NCI-H524 treated with DMSO at 0.1 percent for 48 hours (cell line): Measurements from ENCODE around the gene GALNT12.

Experiments
- DNase-seq: peaks from one replicate; lab custom pipeline; 2025; lab: John Stamatoyannopoulos, UW

GALNT12 gene

GRCh38 chr9:98861781-98862504 is 54.5 kb downstream of the GALNT12 start:
- no peak for DNase-seq

GRCh38 chr9:98862936-98863335 is 55.5 kb downstream of the GALNT12 start:
- DNase-seq: no peak

- no peak for DNase-seq
Measured at GRCh38 chr9:98864281-98865174, 57.1 kb downstream of the GALNT12 start.

GRCh38 chr9:98865284-98865875 is 57.9 kb downstream of the GALNT12 start:
- DNase-seq: no peak

GRCh38 chr9:98866435-98867102 is 59.1 kb downstream of the GALNT12 start:
- DNase-seq: no peak

- no peak for DNase-seq
Measured at GRCh38 chr9:98867103-98867428, 59.6 kb downstream of the GALNT12 start.

- no peak for DNase-seq
Measured at GRCh38 chr9:98867429-98868168, 60.1 kb downstream of the GALNT12 start.

- DNase-seq: no peak
Measured at GRCh38 chr9:98869078-98869745, 61.7 kb downstream of the GALNT12 start.

GRCh38 chr9:98869866-98870265 is 62.4 kb downstream of the GALNT12 start:
- DNase-seq: no peak

GRCh38 chr9:98870782-98871557 is 63.5 kb downstream of the GALNT12 start:
- DNase-seq: no peak

- no peak for DNase-seq
Measured at GRCh38 chr9:98871558-98872065, 64.1 kb downstream of the GALNT12 start.

GRCh38 chr9:98873526-98873925 is 66.1 kb downstream of the GALNT12 start:
- no peak for DNase-seq

- no peak for DNase-seq
Measured at GRCh38 chr9:98873951-98874371, 66.5 kb downstream of the GALNT12 start.

GRCh38 chr9:98874721-98875255 is 67.3 kb downstream of the GALNT12 start:
- no peak for DNase-seq

- DNase-seq: no peak
Measured at GRCh38 chr9:98875536-98875935, 68.1 kb downstream of the GALNT12 start.

- no peak for DNase-seq
Measured at GRCh38 chr9:98877311-98877710, 69.8 kb downstream of the GALNT12 start.

- DNase-seq: no peak
Measured at GRCh38 chr9:98879094-98879962, 71.9 kb downstream of the GALNT12 start.

GRCh38 chr9:98879963-98880310 is 72.5 kb downstream of the GALNT12 start:
- DNase-seq: no peak
